ENCODE results near the gene MLIP.
A peak's percentile ranks its signal among the peaks of the same experiment; 100 is the strongest.
"Not testable (repeated sequence)": the region's sequence is repeated elsewhere in the genome, so short reads cannot be mapped to it uniquely, and the experiment has no call there.

The MLIP gene

GRCh38 chr6:54236984-54237383, 125.7 kb downstream of the MLIP start:
- DNase-seq = no peak

- DNase-seq = peak; percentile 12
Measured at GRCh38 chr6:54238396-54238795, 127.2 kb downstream of the MLIP start.

DNA sequence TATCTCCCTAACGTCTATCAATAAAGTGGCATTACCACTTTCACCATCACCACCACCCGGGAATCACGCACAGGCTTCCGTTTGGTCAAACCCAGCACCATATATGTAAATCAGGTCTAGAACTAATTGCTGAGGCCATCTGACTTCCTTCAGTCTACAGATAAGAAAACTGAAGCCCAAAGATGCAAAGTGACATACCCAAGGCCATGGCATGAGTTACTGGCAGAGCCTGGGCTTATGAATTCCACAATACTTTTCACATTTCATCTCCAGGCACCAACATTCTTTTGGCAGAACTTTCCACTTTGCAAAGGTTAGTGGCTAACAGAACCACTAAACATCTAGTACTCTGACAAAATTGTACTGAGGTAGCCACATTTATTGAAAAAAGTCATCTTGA, 132.5 kb downstream of the MLIP start:
- no peak for DNase-seq

GRCh38 chr6:54244430-54244829, 133.2 kb downstream of the MLIP start:
- peak; percentile 34 for DNase-seq

- DNase-seq = no peak
Measured at GRCh38 chr6:54245265-54245664, 134.0 kb downstream of the MLIP start.

DNA sequence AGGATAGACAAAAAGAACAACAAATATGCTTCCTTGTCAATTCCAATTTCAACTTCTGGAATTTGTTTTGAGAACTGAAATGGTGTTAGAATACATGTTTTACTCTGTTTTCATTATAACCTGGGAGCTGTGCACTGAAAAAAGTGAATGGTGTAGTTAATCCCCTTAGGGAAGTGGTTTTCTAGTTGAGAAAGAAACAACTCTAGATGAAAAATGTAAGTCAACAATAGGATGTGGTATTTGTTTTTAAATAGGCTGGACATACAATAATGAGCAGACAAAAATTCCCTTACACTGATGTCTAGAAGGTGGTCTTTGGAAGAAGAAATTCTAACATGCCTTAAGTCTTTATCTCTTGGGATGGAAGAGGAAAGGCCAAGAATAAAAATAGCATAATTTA, 137.1 kb downstream of the MLIP start:
- no peak for DNase-seq

DNA sequence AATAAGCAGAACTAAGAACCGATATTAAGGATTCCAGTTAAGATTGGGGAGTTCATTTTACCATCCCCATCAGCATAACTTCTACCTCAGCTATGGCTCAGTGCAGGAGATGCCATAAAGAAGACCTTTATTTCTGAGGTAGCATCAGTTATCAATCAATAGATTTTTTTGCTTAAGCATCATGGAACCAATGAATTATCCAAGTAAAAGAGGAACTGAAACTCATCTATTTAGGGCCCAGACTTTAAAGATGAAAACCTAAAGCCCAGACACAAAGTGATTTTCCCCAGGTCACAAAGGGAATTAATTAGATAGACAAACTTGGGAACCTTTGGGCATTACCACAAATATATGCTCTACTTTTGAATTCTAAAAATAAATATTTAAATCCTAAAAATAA, 137.8 kb downstream of the MLIP start:
- DNase-seq = no peak

GRCh38 chr6:54249812-54250211, 138.6 kb downstream of the MLIP start:
- DNase-seq = not testable (repeated sequence)

DNA sequence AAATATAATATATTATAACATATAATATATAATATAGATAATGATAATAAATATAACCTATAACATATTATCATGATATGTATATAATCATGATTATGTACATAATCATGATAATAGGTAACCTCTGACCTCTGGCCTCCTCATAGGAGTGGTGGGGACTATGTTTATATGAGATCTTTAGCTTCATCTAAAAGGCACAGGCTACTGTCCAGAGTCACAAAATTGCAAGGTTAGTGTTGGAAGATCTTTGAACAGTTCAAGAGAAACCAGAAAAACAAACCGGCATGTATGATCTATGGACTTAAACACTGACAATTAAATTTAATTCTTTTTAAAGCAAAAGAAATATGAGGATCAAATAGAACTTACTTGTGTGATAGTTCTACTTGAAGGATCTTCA, 141.3 kb downstream of the MLIP start:
- DNase-seq = no peak

- DNase-seq = no peak
Measured at GRCh38 chr6:54252916-54253315, 141.7 kb downstream of the MLIP start.

DNA sequence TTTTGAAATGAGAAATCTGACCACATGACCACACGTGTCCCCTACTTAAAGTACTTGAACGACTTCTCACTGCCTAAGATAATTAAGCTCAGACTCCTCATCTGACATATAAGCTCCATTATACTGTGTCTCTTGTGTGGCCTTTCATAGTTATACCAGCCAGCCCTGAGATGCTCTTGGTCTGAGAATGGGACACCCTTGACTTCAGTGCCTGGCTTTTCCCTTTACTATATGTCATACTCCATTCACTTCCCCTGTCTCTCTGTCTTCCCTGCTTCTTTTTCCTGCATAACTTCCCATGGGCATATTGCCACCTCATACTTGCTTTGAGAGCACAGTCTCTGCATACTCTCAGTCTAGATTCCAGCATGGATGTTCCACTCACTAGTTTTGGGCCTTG, 143.6 kb downstream of the MLIP start:
- DNase-seq = no peak

DNA sequence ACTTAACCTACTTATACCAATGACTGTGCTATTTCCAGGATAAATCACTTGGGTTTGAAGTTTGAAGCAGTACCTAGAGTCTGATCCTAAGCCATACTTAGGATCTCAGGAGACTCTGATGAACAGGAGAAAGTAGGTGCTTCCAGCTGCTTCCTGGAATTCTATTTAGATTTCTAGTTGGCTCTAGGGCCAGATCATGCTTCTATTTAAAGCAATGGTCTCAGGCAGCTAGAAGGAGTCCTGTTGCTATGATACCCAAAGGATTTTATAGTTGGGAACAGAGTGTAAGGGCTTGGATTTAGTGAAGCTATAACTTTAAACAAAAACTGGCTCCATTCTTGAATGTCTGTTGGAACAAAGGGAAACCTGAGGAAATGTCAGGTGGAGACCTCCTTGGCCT, 144.6 kb downstream of the MLIP start:
- no peak for DNase-seq

GRCh38 chr6:54260025-54260424, 148.8 kb downstream of the MLIP start:
- no peak for DNase-seq

GRCh38 chr6:54262499-54262898, 151.3 kb downstream of the MLIP start:
- DNase-seq = no peak

GRCh38 chr6:54262971-54263370, 151.7 kb downstream of the MLIP start:
- no peak for DNase-seq

DNA sequence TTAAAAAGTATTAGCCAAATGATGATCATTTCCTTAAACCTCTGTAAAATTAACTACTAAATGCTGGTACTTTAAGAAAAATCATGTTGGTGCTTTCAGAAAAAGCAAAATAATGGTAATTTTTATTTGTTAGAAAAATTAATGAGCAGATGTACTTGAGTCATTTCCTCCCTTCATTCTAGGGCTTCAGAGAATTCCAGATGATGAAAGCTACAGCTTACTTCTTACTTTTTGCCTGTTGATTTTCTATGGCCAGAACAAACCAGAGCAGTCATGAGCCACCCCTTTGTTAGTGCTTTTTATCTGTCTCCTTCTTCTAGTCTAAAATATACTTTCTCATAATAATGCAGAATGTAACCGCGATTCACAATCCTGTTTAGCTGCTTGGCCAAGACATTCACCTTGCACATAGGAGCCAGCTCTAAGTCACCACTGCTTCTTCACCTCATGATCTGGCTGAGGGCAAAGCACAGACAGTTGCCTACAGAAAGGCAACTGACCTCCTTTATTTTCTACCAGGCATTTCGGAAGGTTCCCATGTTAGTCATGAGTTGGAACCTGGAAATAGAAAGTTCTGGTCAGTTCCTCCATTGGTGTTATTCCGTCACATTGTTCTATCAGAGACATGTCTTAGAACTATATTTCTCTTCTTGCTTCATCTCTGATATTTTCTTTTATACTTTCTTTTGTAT, 153.5 kb downstream of the MLIP start:
- DNase-seq = no peak

GRCh38 chr6:54266400-54266923, 155.2 kb downstream of the MLIP start:
- no peak for DNase-seq

- DNase-seq = peak; percentile 51
Measured at GRCh38 chr6:54267798-54268197, 156.6 kb downstream of the MLIP start.

DNA sequence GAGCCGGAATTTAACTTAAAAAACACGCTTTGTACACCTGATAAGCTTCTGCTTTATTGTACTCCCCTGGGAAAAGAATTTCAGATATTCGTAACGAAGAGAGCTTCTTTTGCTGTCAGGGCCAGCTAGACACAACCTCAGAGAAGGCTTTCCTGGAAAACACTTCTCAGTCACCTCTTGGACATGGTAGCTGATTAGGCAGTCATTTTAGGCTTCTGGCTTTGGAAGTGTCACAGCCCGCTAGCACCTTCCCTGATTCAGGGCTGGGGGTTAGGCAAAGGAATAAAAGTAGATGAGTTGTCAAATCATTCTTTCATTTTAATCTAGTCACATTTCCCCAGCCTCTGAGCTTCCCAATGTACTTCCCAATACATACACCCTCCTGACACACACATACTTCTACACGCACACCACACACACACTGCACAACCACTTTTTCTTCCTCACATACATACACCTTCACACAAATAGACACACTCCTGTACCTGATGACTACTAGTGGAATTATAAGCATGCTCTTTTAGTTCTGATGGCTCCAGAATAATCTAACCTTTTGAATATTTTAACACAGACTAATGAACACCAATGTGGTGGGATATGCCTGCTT, 162.1 kb downstream of the MLIP start:
- DNase-seq = no peak

GRCh38 chr6:54274383-54274782, 163.1 kb downstream of the MLIP start:
- DNase-seq = no peak

DNA sequence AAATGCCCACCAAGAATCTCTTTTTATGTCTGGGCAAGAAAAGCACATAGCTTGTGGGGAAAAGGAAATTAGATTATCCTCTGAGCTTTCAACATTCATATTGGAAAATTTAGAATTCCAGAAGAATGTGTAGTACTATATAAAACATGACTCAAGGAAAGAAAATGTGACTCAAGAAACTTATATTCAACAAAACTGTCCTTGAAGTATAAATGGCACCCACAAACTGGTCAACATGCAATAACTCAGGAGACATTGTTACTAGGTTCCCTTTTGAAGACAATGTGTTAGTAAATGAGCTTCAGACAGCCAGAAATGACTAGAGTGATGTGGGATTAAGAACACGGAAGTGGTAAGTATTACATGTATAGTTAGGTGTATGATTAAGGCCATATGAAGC, 170.9 kb downstream of the MLIP start:
- peak; percentile 93 for DNase-seq

DNA sequence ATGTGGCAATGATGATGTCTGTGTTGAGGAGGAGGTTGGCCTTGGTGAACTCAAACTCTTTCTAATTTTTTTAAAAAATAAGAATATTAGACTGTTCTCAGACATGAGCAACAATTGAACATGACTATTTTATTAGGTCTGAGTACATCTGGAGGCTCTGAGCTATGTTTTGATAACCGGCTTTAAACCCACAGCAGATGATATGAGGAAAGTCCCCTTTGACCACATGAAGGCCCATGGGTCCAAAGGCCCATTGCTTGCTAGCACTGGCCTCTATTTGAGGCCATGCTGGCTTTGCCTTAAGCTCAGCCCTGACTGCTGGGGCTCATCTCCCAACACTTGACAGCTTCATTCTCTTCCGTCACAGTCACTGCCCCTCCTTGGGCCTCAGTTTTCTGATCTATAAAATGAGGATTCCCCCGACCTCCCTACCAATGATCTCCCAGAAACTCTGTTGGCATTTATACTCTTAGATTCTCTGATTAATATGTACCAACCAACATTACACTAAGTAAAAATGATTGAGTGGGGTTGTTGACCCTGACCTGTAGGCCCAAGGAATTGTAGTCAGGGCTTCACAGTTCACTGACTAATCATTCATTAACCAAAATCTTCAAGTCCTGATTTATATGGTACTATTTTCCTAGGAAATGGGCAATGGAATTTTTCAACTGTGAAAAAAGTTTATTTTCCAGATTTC, 173.1 kb downstream of the MLIP start:
- DNase-seq = peak; percentile 57

DNA sequence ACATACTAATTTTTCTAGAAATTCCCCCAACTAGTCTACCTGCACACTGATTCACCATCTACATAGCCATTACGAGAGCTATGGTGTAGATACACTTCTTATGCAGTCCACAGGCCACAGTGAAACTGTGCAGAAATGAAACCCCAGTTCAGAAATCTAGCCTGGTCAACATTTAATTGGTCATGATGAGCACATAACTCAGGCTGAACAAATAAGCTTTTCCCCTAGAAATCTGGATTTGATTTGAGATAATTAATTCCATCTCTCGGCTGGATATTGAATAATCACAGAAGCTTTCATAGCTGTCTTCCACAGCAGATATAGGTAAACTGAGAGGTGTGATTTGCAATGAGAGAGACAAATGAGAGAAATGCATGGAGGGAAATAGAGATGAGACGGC, 174.4 kb downstream of the MLIP start:
- no peak for DNase-seq

GRCh38 chr6:54286141-54286540, 174.9 kb downstream of the MLIP start:
- no peak for DNase-seq

Data from EL (cell line).